Endothelial cell of umbilical vein (primary cell): ENCODE results near the gene OSBPL6.

Experiments
- CTCF ChIP-seq, 2 donors: IDR thresholded peaks; 1 replicate in 1 of 2; 2 replicates in 1 of 2; pipeline ENCODE4 v1.5.1; 2011; ENCODE audit warnings: low read length in 2 of 2, mild to moderate bottlenecking in 2 of 2, moderate library complexity in 2 of 2, control low read depth in 1 of 2, inconsistent platforms in 1 of 2, low read depth in 1 of 2; ENCODE audit not compliant: insufficient read depth in 1 of 2; ENCODE audit errors: extremely low read depth in 1 of 2
- EZH2 ChIP-seq: IDR thresholded peaks from 2 replicates; pipeline ENCODE4 v1.6.1; 2012; ENCODE audit warnings: borderline replicate concordance, low read depth, mild to moderate bottlenecking, moderate library complexity, low read length, inconsistent platforms; ENCODE audit not compliant: severe bottlenecking
- FOS ChIP-seq: IDR thresholded peaks from 2 replicates; pipeline ENCODE4 v1.6.1; 2011; ENCODE audit warnings: mild to moderate bottlenecking, low read length, moderate library complexity, borderline replicate concordance; ENCODE audit not compliant: insufficient read depth
- GATA2 ChIP-seq: IDR thresholded peaks from 2 replicates; pipeline ENCODE4 v1.7.0; 2011; ENCODE audit warnings: low read depth, mild to moderate bottlenecking, moderate library complexity, mixed read lengths, low read length; ENCODE audit not compliant: insufficient read length, insufficient read depth
- JUN ChIP-seq: IDR thresholded peaks from 2 replicates; pipeline ENCODE4 v1.6.1; 2011; ENCODE audit warnings: borderline replicate concordance, low read depth; ENCODE audit not compliant: insufficient read length, insufficient read depth
- MYC ChIP-seq: IDR thresholded peaks from one replicate; pipeline ENCODE4 v1.6.1; 2011; ENCODE audit warnings: mild to moderate bottlenecking, low read depth, low read length
- POLR2A ChIP-seq: IDR thresholded peaks from 2 replicates; pipeline ENCODE4 v1.6.1; 2012; ENCODE audit warnings: low read depth, mild to moderate bottlenecking, control low read depth, low read length
- POLR2AphosphoS5 ChIP-seq: IDR thresholded peaks from 2 replicates; pipeline ENCODE4 v1.6.1; 2012; ENCODE audit warnings: low read depth, mild to moderate bottlenecking, control low read depth, low read length, moderate library complexity; ENCODE audit not compliant: insufficient read depth
- TF ChIP-seq, protein P1 (sequence below): IDR thresholded peaks from 2 replicates; pipeline ENCODE4 v1.6.1; 2011; ENCODE audit not compliant: insufficient read depth, insufficient read length

GRCh38 chr2:178285287-178285615, 90.9 kb downstream of the OSBPL6 start:
- no peak for TF ChIP-seq POLR2A
- no peak for TF ChIP-seq CTCF (IDR thresholded peaks at IDR 0.05; ENCODE audit: extremely low read depth in 1 of 2, insufficient read depth in 1 of 2, low read depth in 1 of 2, low read length in 2 of 2)
- TF ChIP-seq EZH2 = no peak
- TF ChIP-seq JUN = no peak
- no peak for TF ChIP-seq POLR2AphosphoS5
- TF ChIP-seq GATA2 = no peak
- TF ChIP-seq, protein P1, sequence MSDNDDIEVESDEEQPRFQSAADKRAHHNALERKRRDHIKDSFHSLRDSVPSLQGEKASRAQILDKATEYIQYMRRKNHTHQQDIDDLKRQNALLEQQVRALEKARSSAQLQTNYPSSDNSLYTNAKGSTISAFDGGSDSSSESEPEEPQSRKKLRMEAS = no peak
- TF ChIP-seq MYC = no peak
- TF ChIP-seq FOS = no peak
